HepG2 (cell line): ENCODE measurements around the gene SKIDA1. TPM values are rescaled to one million over a fixed set of nuclear protein-coding genes. Genes with fewer than 3 reads are reported as not detected.
A peak's percentile ranks its signal among the peaks of the same experiment; 100 is the strongest.

Experiments used
- IKZF5 ChIP-seq: IDR thresholded peaks from 2 replicates; pipeline ENCODE4 v1.6.1; 2018; ENCODE audit warnings: missing genetic modification reagents, mild to moderate bottlenecking, missing compliant biosample characterization
- MTF2 ChIP-seq: sonication (generic); formaldehyde crosslinking; IDR thresholded peaks from 2 replicates; pipeline ENCODE4 v1.5.0; 2020; ENCODE audit warnings: missing genetic modification reagents, borderline replicate concordance
- PCBP1 ChIP-seq: fragments of 200-400 bp; formaldehyde crosslinking; IDR thresholded peaks from 2 replicates; pipeline ENCODE4 v1.6.1; 2017; ENCODE audit warnings: mild to moderate bottlenecking, low read depth, low read length, borderline replicate concordance
- SP4 ChIP-seq: sonication (generic); formaldehyde crosslinking; IDR thresholded peaks from 2 replicates; pipeline ENCODE4 v1.8.1; 2023; ENCODE audit warnings: mild to moderate bottlenecking, missing genetic modification reagents
- ZNF235 ChIP-seq: sonication (generic); formaldehyde crosslinking; IDR thresholded peaks from 2 replicates; pipeline ENCODE4 v1.8.1; 2023; ENCODE audit warnings: mild to moderate bottlenecking, missing genetic modification reagents, borderline replicate concordance
- ZNF781 ChIP-seq: sonication (generic); formaldehyde crosslinking; IDR thresholded peaks from 2 replicates; pipeline ENCODE4 v1.5.1; 2020; ENCODE audit warnings: borderline replicate concordance, mild to moderate bottlenecking, missing genetic modification reagents; ENCODE audit errors: not compliant biosample characterization
- ZNF891 ChIP-seq: sonication (generic); formaldehyde crosslinking; IDR thresholded peaks from 2 replicates; pipeline ENCODE4 v1.5.0; 2020; ENCODE audit warnings: mild to moderate bottlenecking, missing genetic modification reagents
- polyA plus RNA-seq, 8 experiments: library from polyadenylated mRNA; depleted of rRNA in 3 of 8; stranded (reverse) in 7 of 8; unstranded in 1 of 8; fragments of >200 nt; fragmentation: Illumina TruSeq in 4 of 8; extraction: Trizol in 4 of 8; gene quantifications; 2 replicates each; pipeline versions ENCODE4 v1.2.1 to v1.2.3, GENCODE V29; 2011 to 2016; ENCODE audit warnings: low read depth in 4 of 8, missing spikeins in 1 of 8, mixed read lengths in 1 of 8; ENCODE audit not compliant: insufficient read depth in 1 of 8
- total RNA-seq, 5 experiments: library from RNA; depleted of rRNA; stranded (reverse); fragments of >200 nt; fragmentation: Illumina TruSeq; extraction: Trizol; gene quantifications; 2 replicates each; pipeline ENCODE4 v1.2.3, GENCODE V29; 2016; ENCODE audit warnings: low read depth in 1 of 5

SKIDA1 gene
- total and polyA plus RNA-seq, 2 of the 13 experiments (the other 11 are each of a cell fraction or from before 2014, with no cell fraction given), result 0.73 to 1.5 TPM

DNA sequence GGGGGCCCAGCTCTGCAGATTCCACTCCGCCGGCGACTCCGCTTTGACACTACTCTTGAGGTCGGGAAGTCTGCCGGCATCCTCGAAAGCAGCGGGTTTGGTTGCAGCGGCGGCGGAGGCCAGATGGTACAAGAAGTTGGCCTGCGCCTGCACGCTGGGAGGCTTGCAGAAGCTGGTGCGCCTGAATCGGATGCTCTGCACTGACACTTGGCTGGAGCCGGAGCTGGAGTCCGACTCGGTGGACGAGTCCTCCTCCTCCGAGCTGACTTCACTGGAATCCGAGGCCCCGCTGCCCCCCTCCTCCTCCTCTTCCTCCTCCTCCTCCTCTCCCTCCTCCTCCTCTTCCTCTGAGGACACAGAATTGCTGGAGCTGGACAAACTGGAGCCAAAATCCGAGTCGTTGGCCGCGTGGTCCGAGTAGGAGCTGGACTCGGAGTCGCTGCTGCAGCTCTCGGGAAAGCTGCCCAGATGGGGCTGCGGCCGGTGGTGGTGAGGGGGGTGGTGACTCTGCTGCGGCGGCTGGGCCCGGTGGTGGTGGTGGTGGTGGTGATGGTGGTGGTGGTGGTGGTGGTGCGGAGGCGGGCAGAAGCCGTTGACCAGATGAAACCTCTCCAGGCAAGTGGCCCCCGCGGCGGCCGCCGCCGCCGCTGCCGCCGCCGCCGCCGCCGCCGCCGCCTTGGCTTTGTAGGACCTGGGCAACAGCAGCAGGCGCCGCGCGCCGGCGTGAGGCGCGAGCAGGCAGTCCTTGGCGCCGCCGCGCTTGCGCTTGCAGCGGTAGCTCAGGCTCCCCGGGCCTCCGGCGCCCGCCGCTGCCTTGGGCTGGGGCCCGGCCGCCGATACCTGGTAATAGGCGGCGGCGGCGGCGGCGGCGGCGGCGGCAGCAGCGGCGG, 9.0 kb downstream of the SKIDA1 start (continued):
- TF ChIP-seq ZNF891 (CRISPR knock-in tag) (0 out of 2 replicates have a peak, but pooled peaks have one; percentile 71), ZNF781 (CRISPR knock-in tag) (peak; percentile 82), MTF2 (CRISPR knock-in tag) (peak; percentile 94), SP4 (CRISPR knock-in tag) (0 out of 2 replicates have a peak, but pooled peaks have one; percentile 37), ZNF235 (CRISPR knock-in tag) (peak; percentile 6; the same call in 1 of the 2 replicates), PCBP1 (peak; percentile 84; the same call in 1 of the 2 replicates), IKZF5 (CRISPR knock-in tag) (0 out of 2 replicates have a peak, but pooled peaks have one; percentile 22)
